HG02938 (cell line): Measurements from ENCODE around the gene CLDN12.
"Not testable (repeated sequence)": the region's sequence is repeated elsewhere in the genome, so short reads cannot be mapped to it uniquely, and the experiment has no call there.

Experiments
- ATAC-seq: cut with Tn5 transposase; IDR thresholded peaks from one replicate; pipeline ENCODE4 v1.9.1; 2021; ENCODE audit warnings: mild to moderate bottlenecking, moderate library complexity; ENCODE audit not compliant: unreplicated experiment

The CLDN12 gene

GRCh38 chr7:90432752-90433151 lies 29.5 kb downstream of the CLDN12 start:
- ATAC-seq: no peak

GRCh38 chr7:90433221-90433620 lies 30.0 kb downstream of the CLDN12 start:
- no peak for ATAC-seq

GRCh38 chr7:90445633-90446032 lies 42.4 kb downstream of the CLDN12 start:
- no peak for ATAC-seq

GRCh38 chr7:90446137-90446899 lies 43.1 kb downstream of the CLDN12 start:
- no peak for ATAC-seq

- no peak for ATAC-seq
Observed at GRCh38 chr7:90453259-90453891, 50.1 kb downstream of the CLDN12 start.

- no peak for ATAC-seq
Observed at GRCh38 chr7:90453931-90454330, 50.7 kb downstream of the CLDN12 start.

- peak; percentile 92 for ATAC-seq
Observed at GRCh38 chr7:90455163-90456030, 52.1 kb downstream of the CLDN12 start.

- ATAC-seq: no peak
Observed at GRCh38 chr7:90458104-90458503, 54.8 kb downstream of the CLDN12 start.

- ATAC-seq: no peak
Observed at GRCh38 chr7:90459888-90460287, 56.6 kb downstream of the CLDN12 start.

- ATAC-seq: no peak
Observed at GRCh38 chr7:90461219-90461618, 58.0 kb downstream of the CLDN12 start.

GRCh38 chr7:90463151-90463628 lies 59.9 kb downstream of the CLDN12 start:
- ATAC-seq: not testable (repeated sequence)
